HEK293 (cell line): ENCODE data around the gene HPS6.
A peak's percentile ranks its signal among the peaks of the same experiment; 100 is the strongest.

Experiments
- ATF2 ChIP-seq: fragments of 450-650 bp; formaldehyde crosslinking; IDR thresholded peaks from 2 replicates; pipeline ENCODE4 v1.5.1; 2016; ENCODE audit warnings: missing biosample characterization, missing genetic modification characterization, low read depth
- BCL11B ChIP-seq: fragments of 450-650 bp; formaldehyde crosslinking; IDR thresholded peaks from 2 replicates; pipeline ENCODE4 v1.5.1; 2016; ENCODE audit warnings: low read depth, missing biosample characterization, missing genetic modification characterization
- HOXC10 ChIP-seq: sonication (generic); formaldehyde crosslinking; IDR thresholded peaks from 2 replicates; pipeline ENCODE4 v1.8.1; 2023; ENCODE audit warnings: mild to moderate bottlenecking, missing genetic modification reagents
- INSM2 ChIP-seq: fragments of 450-650 bp; formaldehyde crosslinking; IDR thresholded peaks from 2 replicates; pipeline ENCODE4 v1.5.1; 2016; ENCODE audit warnings: missing biosample characterization, missing genetic modification characterization
- KLF1 ChIP-seq: fragments of 450-650 bp; formaldehyde crosslinking; IDR thresholded peaks from 2 replicates; pipeline ENCODE4 v1.5.1; 2016; ENCODE audit warnings: missing biosample characterization, missing genetic modification characterization
- KLF17 ChIP-seq: fragments of 450-650 bp; formaldehyde crosslinking; IDR thresholded peaks from 2 replicates; pipeline ENCODE4 v1.5.1; 2016; ENCODE audit warnings: missing biosample characterization, missing genetic modification characterization
- KLF9 ChIP-seq: fragments of 450-650 bp; formaldehyde crosslinking; IDR thresholded peaks from 2 replicates; pipeline ENCODE4 v1.5.1; 2016; ENCODE audit warnings: missing biosample characterization, missing genetic modification characterization, low read depth
- PBX3 ChIP-seq: sonication (generic); formaldehyde crosslinking; IDR thresholded peaks from 2 replicates; pipeline ENCODE4 v1.8.1; 2022; ENCODE audit warnings: mild to moderate bottlenecking, moderate library complexity, missing genetic modification reagents
- TRIM28 ChIP-seq: IDR thresholded peaks from 2 replicates; pipeline ENCODE4 v1.6.1; 2011; ENCODE audit warnings: low read length, control low read depth, borderline replicate concordance
- ZBTB17 ChIP-seq: fragments of 450-650 bp; formaldehyde crosslinking; IDR thresholded peaks from 2 replicates; pipeline ENCODE4 v1.5.1; 2016; ENCODE audit warnings: missing biosample characterization, missing genetic modification characterization
- ZBTB21 ChIP-seq: fragments of 450-650 bp; formaldehyde crosslinking; IDR thresholded peaks from 2 replicates; pipeline ENCODE4 v1.5.1; 2017; ENCODE audit warnings: missing biosample characterization, missing genetic modification characterization
- ZBTB8A ChIP-seq: fragments of 450-650 bp; formaldehyde crosslinking; IDR thresholded peaks from 2 replicates; pipeline ENCODE4 v1.5.1; 2016; ENCODE audit warnings: missing biosample characterization, missing genetic modification characterization
- ZFHX2 ChIP-seq: fragments of 450-650 bp; formaldehyde crosslinking; conservative IDR thresholded peaks from 2 replicates; pipeline ENCODE4 v1.5.1; 2016; ENCODE audit warnings: missing biosample characterization, missing genetic modification characterization
- ZFP37 ChIP-seq: fragments of 450-650 bp; formaldehyde crosslinking; IDR thresholded peaks from 2 replicates; pipeline ENCODE4 v1.5.1; 2016; ENCODE audit warnings: missing biosample characterization, missing genetic modification characterization
- ZNF16 ChIP-seq: fragments of 450-650 bp; formaldehyde crosslinking; IDR thresholded peaks from 2 replicates; pipeline ENCODE4 v1.5.1; 2016; ENCODE audit warnings: low read depth, missing biosample characterization, missing genetic modification characterization
- ZNF280D ChIP-seq: fragments of 450-650 bp; formaldehyde crosslinking; IDR thresholded peaks from 2 replicates; pipeline ENCODE4 v1.5.1; 2016; ENCODE audit warnings: missing biosample characterization, missing genetic modification characterization
- ZNF292 ChIP-seq: fragments of 450-650 bp; formaldehyde crosslinking; IDR thresholded peaks from 2 replicates; pipeline ENCODE4 v1.5.1; 2016; ENCODE audit warnings: low read depth, missing biosample characterization, missing genetic modification characterization, borderline replicate concordance
- ZNF335 ChIP-seq: fragments of 450-650 bp; formaldehyde crosslinking; conservative IDR thresholded peaks from 2 replicates; pipeline ENCODE4 v1.5.1; 2016; ENCODE audit warnings: missing biosample characterization, missing genetic modification characterization
- ZNF449 ChIP-seq: fragments of 450-650 bp; formaldehyde crosslinking; IDR thresholded peaks from 2 replicates; pipeline ENCODE4 v1.5.1; 2017; ENCODE audit warnings: missing biosample characterization, mild to moderate bottlenecking, missing genetic modification characterization, moderate library complexity
- ZNF501 ChIP-seq: fragments of 450-650 bp; formaldehyde crosslinking; IDR thresholded peaks from 2 replicates; pipeline ENCODE4 v1.5.1; 2016; ENCODE audit warnings: missing biosample characterization, missing genetic modification characterization
- ZNF548 ChIP-seq: fragments of 450-650 bp; formaldehyde crosslinking; IDR thresholded peaks from 2 replicates; pipeline ENCODE4 v1.5.1; 2016; ENCODE audit warnings: missing biosample characterization, missing genetic modification characterization
- ZNF600 ChIP-seq: fragments of 450-650 bp; formaldehyde crosslinking; IDR thresholded peaks from 2 replicates; pipeline ENCODE4 v1.5.1; 2016; ENCODE audit warnings: missing biosample characterization, missing genetic modification characterization
- ZNF610 ChIP-seq: fragments of 450-650 bp; formaldehyde crosslinking; IDR thresholded peaks from 2 replicates; pipeline ENCODE4 v1.5.1; 2016; ENCODE audit warnings: missing biosample characterization, missing genetic modification characterization, borderline replicate concordance
- ZNF654 ChIP-seq: fragments of 450-650 bp; formaldehyde crosslinking; IDR thresholded peaks from 2 replicates; pipeline ENCODE4 v1.5.1; 2016; ENCODE audit warnings: low read depth, missing biosample characterization, missing genetic modification characterization
- ZNF701 ChIP-seq: fragments of 450-650 bp; formaldehyde crosslinking; IDR thresholded peaks from 2 replicates; pipeline ENCODE4 v1.5.1; 2016; ENCODE audit warnings: missing biosample characterization, missing genetic modification characterization
- ZNF776 ChIP-seq: fragments of 450-650 bp; formaldehyde crosslinking; IDR thresholded peaks from 2 replicates; pipeline ENCODE4 v1.5.0; 2017; ENCODE audit warnings: missing biosample characterization, missing genetic modification characterization, borderline replicate concordance
- ZNF785 ChIP-seq: fragments of 450-650 bp; formaldehyde crosslinking; IDR thresholded peaks from 2 replicates; pipeline ENCODE4 v1.5.1; 2016; ENCODE audit warnings: missing biosample characterization, missing genetic modification characterization
- ZSCAN5A ChIP-seq: fragments of 450-650 bp; formaldehyde crosslinking; IDR thresholded peaks from 2 replicates; pipeline ENCODE4 v1.5.1; 2016; ENCODE audit warnings: missing biosample characterization, missing genetic modification characterization

Gene HPS6

GRCh38 chr10:102064868-102065560, at the start of gene HPS6 (continued):
- TF ChIP-seq ZBTB21 (peak; percentile 28; the same call in 1 of the 2 replicates), ZNF280D (tag by site-specific recombination) (0 out of 2 replicates have a peak, but pooled peaks have one; percentile 14), ZFHX2 (no peak; the same call in 1 of the 2 replicates), ZNF501 (no peak), ZNF335 (tag by site-specific recombination) (peak; percentile 98), ZSCAN5A (tag by site-specific recombination) (0 out of 2 replicates have a peak, but pooled peaks have one; percentile 40), INSM2 (tag by site-specific recombination) (no peak), ZBTB17 (tag by site-specific recombination) (peak; percentile 56; the same call in 1 of the 2 replicates), ZNF449 (tag by site-specific recombination) (peak; percentile 95), ZNF654 (tag by site-specific recombination) (no peak), ZNF785 (tag by site-specific recombination) (no peak), KLF9 (0 out of 2 replicates have a peak, but pooled peaks have one; percentile 36), PBX3 (CRISPR knock-in tag) (no peak; the same call in 1 of the 2 replicates), BCL11B (tag by site-specific recombination) (peak; percentile 60; the same call in 1 of the 2 replicates), ZFP37 (tag by site-specific recombination) (no peak), ZNF701 (tag by site-specific recombination) (no peak), ATF2 (tag by site-specific recombination) (no peak), ZNF776 (no peak), KLF17 (tag by site-specific recombination) (peak; percentile 54; the same call in 1 of the 2 replicates), ZNF548 (tag by site-specific recombination) (no peak), ZBTB8A (peak; percentile 99), ZNF600 (tag by site-specific recombination) (peak; percentile 69), ZNF16 (tag by site-specific recombination) (no peak), ZNF610 (tag by site-specific recombination) (no peak), HOXC10 (no peak), ZNF292 (tag by site-specific recombination) (no peak), KLF1 (tag by site-specific recombination) (peak; percentile 89), TRIM28 (no peak; the same call in 1 of the 2 replicates)
